ENCODE measurements around the gene RLF. TPM values are rescaled to one million over a fixed set of nuclear protein-coding genes. Genes with fewer than 3 reads are reported as not detected.
A peak's percentile ranks its signal among the peaks of the same experiment; 100 is the strongest.

RLF gene
- polyA plus RNA-seq (2012; ENCODE audit: low read depth, missing spikeins): 8.1 TPM

GRCh38 chr1:40161125-40161887 lies at the start of gene RLF:
RLF (plus strand) TSS chr1:40161387; CDS start chr1:40161400, 13 bp downstream.
- DNase-seq (ENCODE audit: insufficient read length, low spot score) (peak; percentile 82), FAIRE-seq (peak; percentile 100)
- TF ChIP-seq POLR2A (IDR thresholded peaks at IDR 0.05; ENCODE audit: low read depth, low read length): peak; percentile 93
- no peak for TF ChIP-seq SPI1 (IDR thresholded peaks at IDR 0.05; ENCODE audit: low read depth, low read length)
- TF ChIP-seq PAX5 (IDR thresholded peaks at IDR 0.05; ENCODE audit: insufficient read depth, low read length, severe bottlenecking): peak; percentile 3
- peak; percentile 78 for TF ChIP-seq POU2F2 (IDR thresholded peaks at IDR 0.05; ENCODE audit: low read depth, low read length)
- peak; percentile 94 for TF ChIP-seq TAF1 (IDR thresholded peaks at IDR 0.05; ENCODE audit: low read depth, low read length)
- peak; percentile 87 for TF ChIP-seq POLR2AphosphoS5 (IDR thresholded peaks at IDR 0.05; ENCODE audit: low read depth, low read length)

GRCh38 chr1:40114400-40114799 lies 46.8 kb upstream of the RLF start:
- no peak for FAIRE-seq
- DNase-seq (ENCODE audit: insufficient read length, low spot score): no peak
- no peak for TF ChIP-seq POLR2A (IDR thresholded peaks at IDR 0.05; ENCODE audit: low read depth, low read length)

- DNase-seq (ENCODE audit: insufficient read length, low spot score) (no peak), FAIRE-seq (no peak)
- TF ChIP-seq TAF1 (IDR thresholded peaks at IDR 0.05; ENCODE audit: low read depth, low read length) (no peak), POU2F2 (IDR thresholded peaks at IDR 0.05; ENCODE audit: low read depth, low read length) (no peak), POLR2A (IDR thresholded peaks at IDR 0.05; ENCODE audit: low read depth, low read length) (no peak), PAX5 (IDR thresholded peaks at IDR 0.05; ENCODE audit: insufficient read depth, low read length, severe bottlenecking) (no peak), POLR2AphosphoS5 (IDR thresholded peaks at IDR 0.05; ENCODE audit: low read depth, low read length) (no peak), SPI1 (IDR thresholded peaks at IDR 0.05; ENCODE audit: low read depth, low read length) (no peak)
These were observed 41.1 kb upstream of the RLF start for GRCh38 chr1:40120128-40120527.

GRCh38 chr1:40122855-40123254 lies 38.3 kb upstream of the RLF start:
- FAIRE-seq (no peak), DNase-seq (ENCODE audit: insufficient read length, low spot score) (no peak)
- TF ChIP-seq TAF1 (IDR thresholded peaks at IDR 0.05; ENCODE audit: low read depth, low read length) (no peak), POLR2A (IDR thresholded peaks at IDR 0.05; ENCODE audit: low read depth, low read length) (no peak), SPI1 (IDR thresholded peaks at IDR 0.05; ENCODE audit: low read depth, low read length) (no peak), PAX5 (IDR thresholded peaks at IDR 0.05; ENCODE audit: insufficient read depth, low read length, severe bottlenecking) (no peak), POU2F2 (IDR thresholded peaks at IDR 0.05; ENCODE audit: low read depth, low read length) (no peak), POLR2AphosphoS5 (IDR thresholded peaks at IDR 0.05; ENCODE audit: low read depth, low read length) (no peak)

GRCh38 chr1:40130892-40131291 lies 30.3 kb upstream of the RLF start:
- no peak for TF ChIP-seq POLR2A (IDR thresholded peaks at IDR 0.05; ENCODE audit: low read depth, low read length)
- no peak for TF ChIP-seq TAF1 (IDR thresholded peaks at IDR 0.05; ENCODE audit: low read depth, low read length)
- no peak for TF ChIP-seq PAX5 (IDR thresholded peaks at IDR 0.05; ENCODE audit: insufficient read depth, low read length, severe bottlenecking)
- no peak for TF ChIP-seq POU2F2 (IDR thresholded peaks at IDR 0.05; ENCODE audit: low read depth, low read length)
- TF ChIP-seq SPI1 (IDR thresholded peaks at IDR 0.05; ENCODE audit: low read depth, low read length): no peak
- TF ChIP-seq POLR2AphosphoS5 (IDR thresholded peaks at IDR 0.05; ENCODE audit: low read depth, low read length): no peak
- no peak for DNase-seq (ENCODE audit: insufficient read length, low spot score)
- FAIRE-seq: no peak

GRCh38 chr1:40132383-40133311 lies 28.5 kb upstream of the RLF start:
- TF ChIP-seq POLR2AphosphoS5 (IDR thresholded peaks at IDR 0.05; ENCODE audit: low read depth, low read length) (no peak), TAF1 (IDR thresholded peaks at IDR 0.05; ENCODE audit: low read depth, low read length) (no peak)
- no peak for DNase-seq (ENCODE audit: insufficient read length, low spot score)

GRCh38 chr1:40133312-40133665 lies 27.9 kb upstream of the RLF start:
- TF ChIP-seq TAF1 (IDR thresholded peaks at IDR 0.05; ENCODE audit: low read depth, low read length) (no peak), POLR2AphosphoS5 (IDR thresholded peaks at IDR 0.05; ENCODE audit: low read depth, low read length) (no peak), SPI1 (IDR thresholded peaks at IDR 0.05; ENCODE audit: low read depth, low read length) (no peak), POLR2A (IDR thresholded peaks at IDR 0.05; ENCODE audit: low read depth, low read length) (no peak), POU2F2 (IDR thresholded peaks at IDR 0.05; ENCODE audit: low read depth, low read length) (no peak), PAX5 (IDR thresholded peaks at IDR 0.05; ENCODE audit: insufficient read depth, low read length, severe bottlenecking) (no peak)
- FAIRE-seq: no peak
- no peak for DNase-seq (ENCODE audit: insufficient read length, low spot score)

More at GRCh38 chr1:40132383-40133311, 28.5 kb upstream of the RLF start:
- no peak for FAIRE-seq

GRCh38 chr1:40133839-40134238 lies 27.3 kb upstream of the RLF start:
- no peak for DNase-seq (ENCODE audit: insufficient read length, low spot score)
- no peak for FAIRE-seq
- TF ChIP-seq PAX5 (IDR thresholded peaks at IDR 0.05; ENCODE audit: insufficient read depth, low read length, severe bottlenecking): no peak
- no peak for TF ChIP-seq POU2F2 (IDR thresholded peaks at IDR 0.05; ENCODE audit: low read depth, low read length)
- no peak for TF ChIP-seq TAF1 (IDR thresholded peaks at IDR 0.05; ENCODE audit: low read depth, low read length)
- TF ChIP-seq POLR2A (IDR thresholded peaks at IDR 0.05; ENCODE audit: low read depth, low read length): no peak
- TF ChIP-seq POLR2AphosphoS5 (IDR thresholded peaks at IDR 0.05; ENCODE audit: low read depth, low read length): no peak
- TF ChIP-seq SPI1 (IDR thresholded peaks at IDR 0.05; ENCODE audit: low read depth, low read length): no peak

- FAIRE-seq: peak; percentile 33
- no peak for DNase-seq (ENCODE audit: insufficient read length, low spot score)
- TF ChIP-seq POLR2A (IDR thresholded peaks at IDR 0.05; ENCODE audit: low read depth, low read length): no peak
- TF ChIP-seq SPI1 (IDR thresholded peaks at IDR 0.05; ENCODE audit: low read depth, low read length): no peak
These were observed 20.8 kb upstream of the RLF start for GRCh38 chr1:40140211-40140973.
